CD4-positive, alpha-beta T cell treated with Interleukin-4 for 1 hour (primary cell): ENCODE measurements around the gene VSX1.

Experiments
- DNase-seq, 2 donors: peaks; one replicate each; pipeline ENCODE4 v3.0.0-alpha.2; 2020 to 2022

Gene VSX1

DNA sequence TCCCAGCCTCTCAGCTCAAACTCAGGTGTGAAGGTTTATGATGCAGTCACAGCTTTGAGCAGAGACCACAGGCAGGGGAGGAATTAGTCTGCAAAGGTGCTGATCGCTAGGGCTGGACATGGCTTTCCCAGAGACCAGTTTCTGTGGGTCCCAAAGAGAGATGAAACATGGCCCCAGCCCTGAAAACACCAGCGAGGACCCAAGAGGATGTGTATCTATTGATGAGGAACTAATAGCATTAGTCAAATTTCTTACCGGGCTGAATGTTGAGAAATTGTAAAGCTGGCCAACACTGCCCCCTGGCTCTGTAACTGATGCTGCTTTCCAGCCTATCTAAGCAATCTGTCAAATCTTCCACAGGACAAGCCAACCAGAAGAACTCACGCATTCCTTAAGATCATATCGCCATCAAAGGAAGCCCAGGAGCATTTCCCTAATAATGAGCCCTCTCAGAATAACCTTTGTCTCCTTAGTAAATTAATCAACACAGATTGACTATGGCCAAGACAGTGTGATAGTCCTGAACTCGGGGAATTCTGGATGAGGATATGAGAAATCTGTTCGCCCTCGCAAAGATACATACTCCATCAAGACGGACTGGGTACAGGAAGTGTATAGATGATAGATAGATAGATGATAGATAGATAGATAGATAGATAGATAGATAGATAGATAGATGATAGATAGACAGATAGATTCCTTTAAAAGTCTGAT, 16.2 kb downstream of the VSX1 start:
- peak; percentile 80 for DNase-seq

DNA sequence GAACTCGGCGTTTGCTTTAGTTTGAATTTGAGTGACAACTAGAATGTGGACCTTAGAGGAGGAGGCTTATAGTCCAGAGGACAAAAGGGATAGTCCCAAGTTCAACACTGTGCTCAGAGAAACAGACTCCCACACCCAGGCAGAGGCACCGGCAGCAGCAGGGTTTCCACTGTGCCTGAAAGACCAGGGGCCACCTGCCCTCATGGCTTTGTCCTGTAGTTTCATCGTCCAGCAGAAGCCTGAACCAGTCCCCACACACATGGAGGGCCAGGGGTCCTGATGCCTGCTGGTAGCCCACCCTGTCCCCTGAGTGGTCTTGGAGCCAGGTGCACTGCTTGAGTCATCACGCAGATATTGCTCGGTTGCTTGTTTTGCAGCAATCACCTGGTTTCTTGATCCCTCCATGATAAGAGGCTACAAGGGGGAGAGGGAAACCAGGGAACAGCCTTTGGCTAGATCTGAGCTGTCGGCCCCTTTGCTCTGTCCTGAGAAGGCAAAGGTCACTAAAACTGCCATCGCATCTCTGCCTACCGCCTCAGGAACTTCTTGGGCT, 16.8 kb downstream of the VSX1 start:
- no peak for DNase-seq

DNA sequence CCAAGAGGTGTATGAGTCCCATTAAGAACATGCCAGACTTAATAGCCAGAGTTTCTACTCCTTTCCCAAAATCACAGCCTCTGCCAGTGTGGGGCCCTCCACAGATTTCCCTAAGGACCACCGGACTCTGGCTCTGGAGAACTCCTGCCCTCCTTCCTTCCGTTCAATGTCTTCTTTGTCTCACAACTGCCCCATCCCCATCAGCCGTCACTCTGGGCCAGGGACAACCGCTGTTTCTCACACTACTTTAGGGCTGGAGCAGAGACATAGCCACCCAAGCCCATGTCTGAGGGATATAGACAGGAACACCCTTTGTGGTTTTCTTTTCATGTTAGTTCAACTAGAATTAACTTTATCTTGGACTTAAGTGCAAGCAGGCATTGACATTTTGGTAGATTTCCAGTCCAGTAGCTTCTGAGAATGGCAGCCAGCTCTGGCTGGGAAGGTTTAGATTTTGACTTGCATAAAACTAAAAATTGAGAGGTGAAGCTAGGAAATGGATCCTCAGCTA, 17.3 kb downstream of the VSX1 start:
- DNase-seq = no peak

DNA sequence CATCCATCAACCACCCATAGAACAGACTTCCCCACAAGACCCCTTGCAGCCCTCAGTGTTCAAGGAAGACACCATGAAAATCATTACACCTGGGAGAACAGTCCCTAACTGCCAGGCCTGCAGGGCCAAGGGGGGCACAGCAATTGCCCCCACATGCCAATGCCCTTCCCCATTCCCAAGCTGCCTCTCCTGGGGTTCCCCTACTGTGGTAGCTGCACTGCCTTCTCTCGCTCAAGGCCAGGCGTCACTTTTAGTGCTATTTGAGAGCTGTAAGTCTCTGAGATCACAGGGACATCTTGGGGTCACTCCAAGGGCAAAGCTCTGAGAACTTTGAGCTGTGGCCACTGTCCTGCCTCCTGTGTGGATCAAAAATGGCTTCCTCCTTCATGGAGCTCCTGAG, 18.0 kb downstream of the VSX1 start:
- no peak for DNase-seq

DNA sequence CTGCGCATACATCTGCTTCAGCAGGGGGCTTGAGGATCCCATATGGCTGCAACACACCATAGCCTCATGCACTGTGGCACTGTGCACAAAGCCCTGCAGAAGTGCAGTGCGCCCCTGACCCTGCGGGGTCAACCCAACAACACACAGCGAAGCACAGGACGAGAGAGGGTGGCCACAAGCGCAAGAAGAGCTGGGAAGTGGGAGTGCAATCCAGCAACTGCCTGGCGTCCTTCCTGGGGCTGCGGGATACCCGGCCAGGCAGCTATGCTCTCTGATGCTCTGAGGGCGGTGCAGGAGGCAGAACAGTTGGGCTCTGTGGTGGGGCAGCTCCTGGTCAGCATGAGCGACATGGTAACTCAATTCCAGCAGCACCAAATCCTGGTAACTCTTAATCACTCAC, 18.4 kb downstream of the VSX1 start:
- DNase-seq = no peak

DNA sequence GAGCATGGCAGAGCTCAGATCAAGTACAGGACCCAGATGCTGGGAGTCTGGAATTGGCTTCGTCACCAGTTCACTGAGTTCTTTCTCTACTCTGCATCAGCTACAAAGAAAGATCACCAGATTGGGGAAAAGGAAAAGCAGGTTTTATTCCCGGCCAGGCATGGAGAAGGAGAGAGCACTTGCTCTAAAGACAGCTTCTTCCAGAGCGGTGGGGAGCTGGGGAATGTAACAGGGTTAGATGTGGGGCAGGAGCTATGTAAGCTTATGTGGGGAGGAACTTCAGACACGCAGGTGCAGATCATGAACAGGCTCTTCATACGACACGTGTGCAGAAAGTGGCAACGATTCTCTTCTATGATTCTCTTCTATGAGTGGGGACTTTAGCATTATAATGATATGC, 19.1 kb downstream of the VSX1 start:
- DNase-seq = no peak

DNA sequence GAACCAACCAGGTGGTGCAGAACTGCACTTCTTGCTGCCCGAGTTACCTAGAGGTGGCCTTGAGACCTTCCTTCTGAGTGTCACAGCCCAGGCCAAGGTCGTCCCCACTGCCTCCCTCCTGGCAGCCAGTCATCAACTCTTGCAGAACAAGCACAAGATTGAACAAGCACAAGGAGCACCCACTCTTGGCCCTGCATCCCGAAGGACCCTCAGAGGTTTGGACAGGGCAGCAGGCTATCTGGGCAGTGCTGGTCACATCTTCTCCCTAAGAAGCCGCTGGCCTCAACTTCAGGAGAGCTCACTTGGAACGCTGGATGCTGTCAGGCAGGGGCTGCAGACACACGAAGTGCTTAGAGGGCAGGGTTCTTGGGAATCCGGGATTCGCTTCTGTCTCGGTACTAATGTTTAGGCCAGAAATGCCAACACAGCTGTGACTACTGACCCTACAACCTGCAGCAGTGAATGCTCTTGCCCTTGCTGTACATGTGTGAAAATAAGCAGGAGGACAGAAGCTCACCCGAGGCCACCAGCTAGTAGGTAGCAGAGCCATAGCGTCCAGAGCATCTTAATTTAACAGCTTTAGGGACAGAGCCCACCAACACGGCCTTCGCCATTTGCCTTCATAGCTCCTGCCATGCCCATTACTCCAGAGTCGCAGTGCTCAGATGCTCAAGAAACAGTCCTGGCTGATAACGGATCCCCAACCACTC, 20.0 kb downstream of the VSX1 start:
- DNase-seq = no peak

DNA sequence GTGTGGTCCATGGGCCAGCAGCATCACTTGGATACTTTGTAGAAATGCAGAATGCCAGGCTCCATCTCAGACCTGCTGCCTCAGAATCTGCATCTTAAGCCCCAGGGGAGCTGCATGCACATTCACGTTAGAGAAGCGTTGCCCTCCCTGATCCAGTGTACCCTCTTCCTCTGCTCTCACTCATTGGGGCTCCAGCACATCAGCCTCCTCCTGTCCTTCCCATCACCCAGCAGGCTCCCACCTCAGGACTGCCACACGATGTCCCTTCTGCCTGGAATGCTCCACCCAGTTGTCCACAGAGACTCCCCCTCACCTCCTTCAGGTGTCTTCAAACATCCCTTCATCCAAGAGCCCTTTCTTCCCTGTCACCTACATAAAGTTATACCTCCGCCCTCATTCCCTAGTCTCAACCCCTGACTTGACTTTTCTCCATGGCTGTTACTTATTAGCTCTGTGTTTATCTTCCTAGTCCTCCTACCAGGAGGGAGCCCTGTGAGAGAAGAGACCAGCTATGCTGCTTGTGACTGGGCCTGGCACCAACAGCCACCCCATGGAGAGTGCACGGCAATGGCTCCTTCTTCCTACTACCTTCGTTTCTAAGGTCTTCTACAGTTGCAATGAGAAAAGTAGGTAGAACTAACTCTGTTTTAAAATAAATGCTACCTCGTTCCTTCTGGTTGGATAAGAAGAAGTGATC, 20.7 kb downstream of the VSX1 start:
- DNase-seq = no peak

DNA sequence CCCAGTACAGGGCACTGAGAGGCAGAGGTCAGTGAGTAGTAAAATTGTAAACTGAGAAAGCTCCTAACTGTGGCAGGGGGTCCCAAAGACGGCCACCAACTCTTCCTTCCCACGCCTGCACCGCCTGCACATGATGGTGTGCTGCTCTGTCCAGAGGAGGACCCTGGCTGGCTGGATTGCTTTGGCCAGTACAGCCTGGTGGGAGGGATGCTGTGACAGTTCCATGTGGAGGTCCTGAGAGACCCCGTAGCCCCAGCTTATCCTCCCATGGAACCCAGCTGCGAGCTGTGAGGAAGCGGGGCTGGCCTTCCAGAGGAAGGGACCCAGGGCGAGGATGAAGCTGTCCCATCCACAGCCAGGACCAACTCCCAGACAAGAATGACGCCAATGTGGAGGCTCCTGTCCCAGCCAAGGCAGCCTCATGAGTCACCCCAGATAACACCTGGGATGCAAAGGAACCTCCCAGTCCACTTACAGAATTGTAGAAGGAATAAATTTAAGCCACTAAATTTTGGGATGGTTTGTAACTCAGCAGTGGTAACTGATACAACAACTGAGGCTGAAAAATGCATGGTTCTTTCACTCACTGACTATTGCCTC, 22.0 kb downstream of the VSX1 start:
- no peak for DNase-seq

DNA sequence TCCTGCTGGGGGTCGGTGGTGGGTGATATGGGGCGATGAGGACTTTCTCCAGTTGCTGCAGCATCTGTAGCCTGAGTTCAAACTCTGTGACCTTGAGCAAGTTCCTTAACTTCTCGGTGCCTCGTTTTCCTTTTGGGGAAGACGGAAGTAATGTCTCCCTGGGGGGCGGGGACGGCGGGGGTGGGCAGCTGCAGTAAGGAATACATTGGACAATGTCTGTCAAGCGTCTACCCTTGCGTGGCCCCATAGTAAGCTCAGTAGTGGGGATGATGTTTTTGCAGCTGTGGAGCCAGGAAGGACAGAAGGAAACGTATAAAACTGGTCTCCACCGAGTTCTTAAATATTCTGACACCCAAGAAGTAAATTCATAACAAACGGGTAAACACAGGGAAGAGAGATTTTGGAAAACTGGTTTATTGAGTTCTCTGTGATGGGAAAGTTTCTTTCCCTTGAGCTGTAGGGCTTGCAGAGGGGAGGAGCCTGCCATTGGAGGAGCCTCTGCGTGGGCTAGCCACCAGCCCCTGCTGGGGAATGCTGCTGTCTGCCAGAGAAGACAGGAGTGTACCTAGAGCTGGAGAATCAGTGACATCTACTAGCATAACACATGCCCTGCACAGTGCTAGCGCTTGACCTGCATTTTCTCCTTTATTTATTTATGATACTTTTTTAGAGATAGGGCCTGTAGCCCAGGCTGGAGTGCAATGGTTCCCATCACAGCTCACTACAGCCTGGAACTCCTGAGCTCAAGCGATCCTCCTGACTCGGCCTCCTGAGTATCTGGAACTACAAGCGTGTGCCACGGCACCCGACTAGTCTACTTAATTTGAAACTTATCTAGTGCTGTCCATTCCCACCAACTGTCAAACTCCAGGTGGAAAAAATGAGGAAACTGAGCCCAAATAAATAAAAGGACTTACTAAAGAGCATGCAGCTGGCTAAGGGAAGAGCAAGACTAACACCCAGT, 22.8 kb downstream of the VSX1 start:
- DNase-seq = peak in 1 of 2 donors; percentile 11

DNA sequence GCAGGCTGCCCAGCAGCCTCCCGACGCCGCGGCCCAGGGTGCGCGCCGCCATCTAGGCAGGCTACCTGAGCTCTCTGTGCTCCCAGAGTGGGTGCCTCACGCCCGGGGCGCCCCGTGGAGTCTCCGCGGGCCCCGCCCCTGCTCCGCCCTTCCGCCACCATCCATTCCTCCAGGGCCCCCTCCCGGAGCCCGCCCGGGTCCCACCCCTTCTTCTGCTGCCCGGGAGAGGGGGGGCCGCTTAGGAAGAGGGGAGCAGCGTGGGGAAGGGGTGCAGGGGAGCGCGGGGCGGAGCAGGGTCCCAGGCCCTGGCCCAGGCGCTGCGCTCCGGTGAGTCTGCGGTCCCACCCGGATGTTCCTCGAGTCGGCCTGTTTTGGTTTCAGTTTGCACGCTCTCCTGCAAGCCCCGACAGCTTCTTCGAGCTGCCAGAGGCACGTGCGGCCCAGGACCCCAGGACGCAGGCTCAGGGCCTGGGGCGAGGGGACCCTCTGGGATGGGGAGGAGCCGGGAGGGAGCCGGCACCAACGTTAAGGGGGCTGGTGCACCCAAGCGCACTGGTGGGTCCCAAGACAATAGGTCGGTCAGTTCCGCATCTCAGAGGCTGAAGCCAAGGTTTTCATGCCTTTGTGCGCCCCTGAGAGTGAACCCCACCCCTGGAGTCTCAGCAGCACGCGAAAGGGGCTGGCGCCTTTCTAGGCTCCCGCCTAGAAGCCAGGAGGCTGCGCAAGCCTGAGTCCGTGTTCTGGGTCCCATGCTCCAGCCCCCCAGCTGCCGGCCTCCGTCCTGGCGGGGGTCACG, 23.7 kb downstream of the VSX1 start, which contains the start of gene ACSS1:
TSS of gene ACSS1 (minus strand) at position 89 of the 796 bp plus-strand sequence. CDS start at position 52, 37 bp downstream.
- peak; percentile 75 to 79 for DNase-seq

DNA sequence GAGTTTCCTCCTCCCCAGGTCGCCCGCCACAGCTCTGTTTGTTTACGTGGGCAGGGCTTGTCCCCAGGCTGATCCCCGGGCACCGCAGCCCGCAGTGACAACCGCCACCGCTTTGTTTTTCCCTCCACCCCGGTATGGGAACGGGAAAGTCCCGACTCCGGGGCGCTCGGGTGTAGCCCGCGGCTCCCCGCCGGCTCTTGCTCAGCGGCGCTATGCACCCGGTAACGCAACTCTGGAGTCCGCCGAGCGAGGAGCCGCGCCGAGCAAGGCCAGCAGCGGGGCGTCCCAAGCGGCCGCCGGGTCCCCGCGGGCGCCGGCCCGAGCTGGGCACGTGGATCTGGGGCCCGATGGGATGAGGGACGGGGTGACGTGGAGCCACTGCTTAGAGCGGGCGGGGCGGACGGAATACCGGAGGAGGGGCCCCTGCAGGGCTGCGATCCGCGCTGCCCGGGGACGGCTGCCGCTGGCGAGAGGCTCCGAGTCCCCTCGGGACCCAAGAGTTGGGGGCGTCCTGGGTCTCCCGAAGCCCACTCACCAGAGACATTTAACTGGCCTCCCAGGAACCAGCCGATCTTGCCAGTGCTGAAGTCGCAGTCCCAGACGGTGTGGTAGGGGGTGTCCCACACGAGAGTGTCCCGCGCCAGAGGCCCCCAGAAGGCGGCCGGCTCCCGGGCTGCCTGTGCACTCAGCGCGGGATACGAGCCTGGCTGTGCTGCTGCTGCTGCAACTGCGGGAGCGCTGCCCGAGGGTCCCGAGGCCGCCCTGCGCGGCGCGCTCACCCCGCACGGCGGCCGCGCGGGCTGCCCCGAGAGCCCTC, 24.5 kb downstream of the VSX1 start:
- peak; percentile 84 to 87 for DNase-seq

DNA sequence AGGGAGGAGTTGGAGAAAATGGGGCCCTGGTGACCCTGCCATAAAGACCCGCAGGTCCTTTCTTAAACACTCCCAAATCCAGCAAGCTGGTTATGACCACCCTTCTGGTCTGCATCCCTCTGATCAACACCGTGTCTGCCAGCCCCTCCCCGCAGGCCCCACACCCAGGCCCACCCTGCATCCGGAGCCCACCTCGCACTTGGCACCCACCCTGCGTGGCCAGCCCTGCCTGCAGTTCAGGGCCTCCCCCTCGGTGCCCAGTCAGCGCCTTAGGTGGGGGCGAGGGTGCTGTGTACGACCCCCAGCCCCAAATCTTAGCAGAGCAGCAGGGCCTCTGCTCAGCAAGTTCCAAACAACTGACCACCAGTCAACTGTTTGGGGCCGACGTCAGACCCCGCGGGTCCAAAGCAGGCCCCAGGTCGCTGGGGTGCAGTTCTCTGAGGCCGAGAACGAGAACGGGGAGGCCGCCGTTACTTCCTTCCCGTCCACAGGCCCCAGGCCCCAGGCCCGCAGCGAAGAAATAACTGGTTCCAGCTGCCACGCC, 25.2 kb downstream of the VSX1 start:
- DNase-seq = no peak

DNA sequence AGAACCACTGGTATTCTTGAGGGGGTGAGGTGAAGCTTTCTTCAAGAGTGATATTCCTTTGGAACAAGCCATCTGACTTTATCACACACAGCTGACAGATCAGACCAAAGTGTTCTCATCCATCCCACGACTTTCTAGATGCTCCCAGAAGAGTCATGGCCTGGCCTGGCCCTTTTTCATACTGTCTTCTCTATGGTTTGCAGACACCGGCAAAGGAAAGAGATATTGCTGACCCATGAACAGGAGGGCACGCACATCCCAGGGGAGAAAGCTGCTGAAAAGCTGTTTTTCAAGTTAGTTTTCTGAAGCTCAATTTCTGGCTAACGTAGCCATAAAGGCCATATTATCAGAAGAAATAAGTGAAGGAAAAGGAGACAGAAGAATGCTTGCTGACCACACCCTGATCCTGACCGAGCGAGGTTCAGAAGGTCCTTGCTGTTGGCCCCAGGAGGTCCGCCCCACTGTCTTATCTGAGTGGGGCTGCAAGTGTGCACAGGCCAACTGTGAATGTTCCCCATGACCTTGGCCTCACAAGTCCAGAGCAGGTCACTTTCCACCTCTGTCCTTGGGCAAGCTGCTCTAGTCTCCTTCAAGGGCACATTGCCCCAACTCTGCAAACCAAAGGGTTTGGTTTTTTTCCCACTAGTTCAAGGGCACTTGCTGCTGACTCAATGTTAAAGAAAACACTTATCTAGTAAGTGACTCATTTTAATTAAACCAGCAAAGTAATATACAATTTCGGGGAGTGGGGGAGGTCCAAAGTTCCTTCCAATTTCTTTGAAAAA, 26.0 kb downstream of the VSX1 start:
- DNase-seq = no peak

DNA sequence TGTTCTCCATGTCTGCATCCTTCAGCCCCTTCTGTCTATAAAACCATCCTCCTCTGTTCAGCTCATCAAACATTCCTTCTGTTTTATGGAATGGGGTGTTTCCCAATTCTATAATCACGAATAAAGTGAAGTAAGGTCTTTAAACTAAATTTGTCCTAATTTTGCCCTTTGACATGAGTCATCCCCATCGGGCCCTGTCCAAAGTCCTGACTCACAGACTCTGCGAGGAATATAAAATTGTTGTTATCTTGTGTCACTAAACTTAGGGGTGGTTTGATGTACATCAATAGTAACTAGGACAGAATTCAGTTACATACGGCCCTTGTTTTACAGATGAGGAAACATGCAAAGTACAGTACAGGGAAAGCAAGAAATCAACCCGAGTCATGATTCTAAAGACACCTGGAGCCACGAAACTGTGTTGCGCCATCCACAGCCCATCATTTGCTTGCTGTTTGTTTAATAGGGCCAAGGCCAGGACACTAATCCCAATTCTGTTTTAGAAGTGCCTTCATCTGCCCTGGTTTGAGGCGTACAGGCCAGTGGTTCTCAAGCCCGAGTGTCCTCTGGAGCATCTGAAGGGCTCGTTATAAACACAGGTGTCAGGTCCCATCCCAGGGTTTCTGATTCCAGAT, 26.8 kb downstream of the VSX1 start:
- no peak for DNase-seq

DNA sequence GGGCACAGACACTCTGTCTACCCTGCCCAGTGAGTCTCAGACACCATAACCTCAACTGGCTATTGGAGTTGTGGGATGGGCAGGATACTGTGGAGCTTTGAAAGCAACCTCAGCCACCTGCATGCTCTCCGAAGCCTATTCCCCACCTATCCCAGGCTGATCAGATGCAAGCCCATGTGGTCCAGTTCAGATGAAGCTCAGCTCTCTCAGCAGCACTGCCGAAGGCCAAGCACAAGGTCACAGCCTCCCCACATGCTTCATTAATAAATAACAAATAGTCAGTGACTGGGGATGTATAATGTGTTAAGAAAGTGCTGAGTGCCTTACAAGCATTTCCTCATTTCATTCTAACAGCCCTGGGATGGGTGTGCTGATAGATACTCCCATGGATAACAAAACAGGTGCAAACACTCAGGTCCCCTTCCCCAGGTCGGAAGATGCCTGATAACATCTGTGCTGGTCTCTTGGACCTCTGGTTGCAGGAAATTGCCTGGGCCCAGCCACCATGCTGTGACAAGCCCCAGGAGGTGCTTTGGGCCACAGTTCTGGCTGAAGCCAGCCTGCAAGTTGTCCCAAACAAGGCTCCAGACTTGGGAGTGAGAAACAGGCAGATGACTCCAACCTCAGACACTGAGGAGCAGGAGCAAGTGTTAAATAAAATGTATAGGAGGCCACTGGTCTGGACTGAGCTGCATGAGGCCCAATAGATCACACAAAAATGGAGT, 27.7 kb downstream of the VSX1 start:
- DNase-seq = no peak

DNA sequence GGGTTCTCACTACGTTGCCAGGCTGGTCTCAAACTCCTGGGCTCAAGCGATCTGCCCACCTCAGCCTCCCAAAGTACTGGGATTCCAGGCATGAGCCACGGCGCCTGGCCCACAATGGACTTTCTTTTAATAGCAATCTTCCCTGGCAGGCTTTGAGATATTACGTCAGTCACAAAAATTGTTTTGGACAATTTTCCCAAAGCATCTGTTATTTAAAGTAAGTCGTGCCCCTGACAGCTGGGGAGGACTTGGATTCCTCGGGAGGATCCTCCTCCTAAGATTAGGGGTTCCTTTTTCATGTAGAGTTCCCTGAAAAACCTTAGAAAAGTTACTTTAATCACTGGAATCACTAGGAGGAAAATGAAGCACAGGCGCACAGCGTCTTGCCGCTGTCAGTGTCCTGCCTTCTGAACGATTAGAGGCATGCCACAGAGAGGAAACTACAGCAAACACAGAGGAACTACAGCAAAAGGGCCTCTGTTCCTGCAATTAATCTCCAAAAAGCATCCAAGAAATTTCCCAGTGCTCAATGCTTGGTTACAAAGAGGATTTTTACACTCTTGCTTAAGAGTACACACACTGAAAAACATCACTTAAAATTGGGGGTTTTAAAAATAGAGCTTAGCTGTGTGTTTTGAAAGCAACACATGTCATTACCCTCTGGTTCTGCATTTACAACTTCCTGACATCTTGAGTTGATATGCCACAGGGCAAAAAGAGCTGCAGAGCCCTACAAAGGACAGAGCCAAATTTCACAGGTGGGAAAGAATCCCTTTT, 28.5 kb downstream of the VSX1 start:
- DNase-seq = no peak
